T-helper 17 cell (primary cell): ENCODE measurements around the gene PAIP2. TPM values are rescaled to one million over a fixed set of nuclear protein-coding genes. Genes with fewer than 3 reads are reported as not detected.

Experiments
- ATAC-seq: fragments of 150-1000 bp; cut with Tn5 transposase; 2 replicates; pipeline ENCODE4 v1.10.0; 2021; ENCODE audit warnings: mild to moderate bottlenecking, moderate library complexity
- DNase-seq, 3 donors: peaks; one replicate each; pipeline versions ENCODE4 v3.0.0 to v3.0.0-alpha.2; 2020 to 2021
- H3K9me3 ChIP-seq: one replicate; pipeline ENCODE4 v1.7.0; 2013; ENCODE audit warnings: low read length, mild to moderate bottlenecking; ENCODE audit not compliant: control insufficient read depth, poor library complexity, severe bottlenecking
- H3K27ac Mint-ChIP-seq: one replicate; pipeline ENCODE4 v1.8.0; 2022; ENCODE audit warnings: mild to moderate bottlenecking, moderate library complexity, mixed read lengths
- H3K27me3 Mint-ChIP-seq: one replicate; pipeline ENCODE4 v1.8.0; 2022; ENCODE audit warnings: mixed read lengths
- H3K36me3 Mint-ChIP-seq: one replicate; pipeline ENCODE4 v1.8.0; 2022; ENCODE audit warnings: low read depth, mixed read lengths
- H3K4me1 Mint-ChIP-seq: one replicate; pipeline ENCODE4 v1.8.0; 2022; ENCODE audit warnings: mild to moderate bottlenecking, mixed read lengths
- H3K4me3 Mint-ChIP-seq: one replicate; pipeline ENCODE4 v1.8.0; 2022; ENCODE audit warnings: mild to moderate bottlenecking, moderate library complexity, mixed read lengths
- total RNA-seq, 4 donors: library from RNA in 2 of 4; stranded (reverse) in 2 of 4; gene quantifications; one replicate each; pipeline ENCODE4 v1.2.3 and lab custom pipeline; 2022 to 2026

Gene PAIP2
- total RNA-seq, 2 donors from 2014 or later, result 106 to 123 TPM

GRCh38 chr5:139418793-139419192 lies 77.1 kb downstream of the PAIP2 start:
- no peak for DNase-seq
- H3K9me3 ChIP-seq, result no peaks in the 10 kb centered on the region
- peaks cover 18% of the 10 kb centered on the region for H3K4me1 Mint-ChIP-seq
- no peak for ATAC-seq
- H3K27me3 Mint-ChIP-seq, result no peaks in the 10 kb centered on the region
- no peak overlapping the region for H3K27ac Mint-ChIP-seq
- H3K36me3 Mint-ChIP-seq, result peaks cover 6% of the 10 kb centered on the region
- H3K4me3 Mint-ChIP-seq, result no peak overlapping the region

Other genes with a start within 250 kb of the PAIP2 start
- 10 to 100 TPM; 17.8 to 18.5 TPM for gene SIL1, start 143.5 kb upstream of the PAIP2 start, total RNA-seq
- 100 to 1,000 TPM; 318 to 325 TPM for gene MATR3, start 48.1 kb upstream of the PAIP2 start, total RNA-seq
- not detected for gene SLC23A1, start 41.4 kb downstream of the PAIP2 start, total RNA-seq
- 1 to 10 TPM; 2.2 to 3.1 TPM for gene MZB1, start 48.1 kb downstream of the PAIP2 start, total RNA-seq
- under 1 TPM; 0.57 to 0.72 TPM for gene PROB1, start 53.2 kb downstream of the PAIP2 start, total RNA-seq
- gene SPATA24, start 62.2 kb downstream of the PAIP2 start, total RNA-seq, result 1 to 10 TPM; 3.8 to 4.1 TPM
- gene DNAJC18, start 97.7 kb downstream of the PAIP2 start, total RNA-seq, result 1 to 10 TPM; 4.0 to 8.7 TPM
- not detected for gene ECSCR, start 120.9 kb downstream of the PAIP2 start, total RNA-seq
- gene SMIM33, start 129.2 kb downstream of the PAIP2 start, total RNA-seq, result under 1 TPM; 0.13 to 0.32 TPM
- 100 to 1,000 TPM; 151 to 160 TPM for gene STING1, start 140.9 kb downstream of the PAIP2 start, total RNA-seq
- 100 to 1,000 TPM; 153 to 165 TPM for gene UBE2D2, start 219.5 kb downstream of the PAIP2 start, total RNA-seq